ENCODE measurements around the gene CIAO2B.
A peak's percentile ranks its signal among the peaks of the same experiment; 100 is the strongest.
"Not testable (repeated sequence)": the region's sequence is repeated elsewhere in the genome, so short reads cannot be mapped to it uniquely, and the experiment has no call there.

The CIAO2B gene
- 18.4 to 22.6 reads per million in 2 donors for total RNA-seq

GRCh38 chr16:66934138-66934838 lies at the start of gene CIAO2B:
Gene CIAO2B, minus strand, starts transcription at chr16:66934402. Its CDS starts 38 bp downstream, at chr16:66934364.
- peak; percentile 80 to 92 (median 85) for DNase-seq

- no peak for DNase-seq
Observed at GRCh38 chr16:66983033-66983432, 48.8 kb upstream of the CIAO2B start.

DNA sequence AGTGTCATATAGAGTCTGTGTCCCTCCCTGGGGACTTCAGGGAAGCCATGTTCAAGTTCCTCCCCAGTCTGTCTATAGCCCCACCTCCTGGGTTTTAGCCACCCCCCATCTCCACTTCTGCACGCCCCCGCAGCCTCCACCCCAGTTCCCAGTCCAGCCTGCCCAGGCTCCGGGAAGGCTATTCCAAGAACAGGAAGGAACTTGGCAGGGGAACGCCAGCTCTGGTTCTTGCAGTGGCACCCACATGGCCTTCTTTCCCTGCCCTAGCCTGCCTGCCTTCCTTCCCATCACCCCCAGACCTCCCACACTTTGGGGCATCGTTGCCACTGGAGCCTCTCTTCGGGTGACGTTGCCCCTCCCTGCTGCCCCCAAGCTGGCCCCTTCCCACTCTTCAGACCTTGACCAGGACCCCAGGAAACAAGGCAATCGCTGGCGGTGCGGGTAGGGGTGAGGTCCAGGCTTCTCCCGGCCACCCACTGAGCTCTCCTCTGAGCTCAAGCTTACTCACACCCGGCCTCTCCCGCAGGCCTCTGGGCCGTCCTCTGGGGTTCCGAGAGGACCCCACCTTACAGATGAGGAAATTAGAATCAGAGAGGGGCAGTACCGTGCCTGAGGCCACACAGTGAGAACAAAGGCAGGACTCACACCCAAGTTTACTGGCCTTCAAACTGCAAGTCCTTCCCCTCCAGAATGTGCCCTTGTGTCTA lies 45.0 kb upstream of the CIAO2B start:
- DNase-seq = no peak

DNA sequence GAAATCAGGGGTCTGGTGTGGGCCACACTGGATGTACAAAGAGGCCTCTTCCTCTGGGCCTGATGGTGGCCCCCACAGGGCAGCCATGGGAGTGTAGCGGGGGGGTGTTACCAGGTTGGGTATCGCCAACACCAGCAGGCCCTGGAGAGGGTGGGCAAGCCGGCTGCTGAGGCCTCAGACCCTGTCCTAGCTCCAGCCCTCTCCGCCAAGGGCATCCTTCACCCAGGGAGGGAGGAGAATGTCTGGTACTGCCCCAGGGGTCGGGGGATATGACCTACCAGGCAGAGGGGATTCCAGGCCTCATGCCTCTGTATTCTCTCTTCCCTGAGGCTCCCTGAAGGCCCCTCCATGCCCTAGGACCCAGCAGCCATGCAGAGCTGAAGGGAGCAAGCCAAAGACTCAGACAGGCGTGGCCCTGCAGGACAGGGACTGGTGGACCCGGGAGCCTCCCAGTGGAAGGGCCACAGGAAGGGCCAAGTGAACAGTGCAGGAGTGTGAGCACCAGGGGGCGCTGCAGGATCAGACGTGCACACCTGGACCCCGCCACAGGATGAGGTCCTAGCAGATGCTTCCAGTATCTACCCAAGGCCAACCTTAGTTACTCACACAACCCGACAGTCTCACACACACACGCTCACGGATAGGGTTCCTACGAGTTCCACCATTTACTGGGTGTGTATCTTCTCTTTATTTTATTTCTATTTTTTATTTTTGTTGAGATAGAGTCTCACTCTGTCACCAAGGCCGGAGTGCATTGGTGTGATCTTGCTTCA lies 43.3 kb upstream of the CIAO2B start:
- DNase-seq = peak; percentile 69 to 88 (median 82)

DNA sequence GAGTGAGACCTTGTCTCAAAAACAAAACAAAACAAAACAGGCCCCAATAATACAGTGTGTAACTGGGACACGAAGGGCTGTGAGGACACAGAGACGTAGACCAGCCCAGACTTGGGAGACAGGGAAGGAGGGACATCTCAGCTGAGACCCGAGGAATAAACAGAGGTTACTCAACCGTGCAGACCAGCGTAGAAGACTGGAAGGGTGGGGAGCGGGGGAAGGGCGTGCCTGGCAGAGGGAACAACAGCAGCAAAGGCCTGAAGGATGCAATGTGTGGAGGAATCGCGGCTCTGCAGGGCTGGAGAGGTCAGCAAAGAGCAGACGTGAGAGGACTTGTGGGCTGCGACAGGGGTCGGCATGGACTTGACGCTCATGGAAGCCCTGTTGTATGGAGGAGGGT lies 42.5 kb upstream of the CIAO2B start:
- DNase-seq = no peak

GRCh38 chr16:66975302-66975893 lies 41.2 kb upstream of the CIAO2B start:
- no peak for DNase-seq

DNA sequence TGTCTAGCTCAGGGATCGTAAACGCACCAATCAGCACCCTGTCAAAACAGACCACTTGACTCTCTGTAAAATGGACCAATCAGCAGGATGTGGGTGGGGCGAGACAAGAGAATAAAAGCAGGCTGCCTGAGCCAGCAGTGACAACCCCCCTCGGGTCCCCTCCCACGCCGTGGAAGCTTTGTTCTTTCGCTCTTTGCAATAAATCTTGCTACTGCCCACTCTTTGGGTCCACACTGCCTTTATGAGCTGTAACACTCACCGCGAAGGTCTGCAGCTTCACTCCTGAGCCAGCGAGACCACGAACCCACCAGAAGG lies 40.7 kb upstream of the CIAO2B start:
- peak in 4 of 5 experiments; percentile 15 to 73 (median 25) for DNase-seq

DNA sequence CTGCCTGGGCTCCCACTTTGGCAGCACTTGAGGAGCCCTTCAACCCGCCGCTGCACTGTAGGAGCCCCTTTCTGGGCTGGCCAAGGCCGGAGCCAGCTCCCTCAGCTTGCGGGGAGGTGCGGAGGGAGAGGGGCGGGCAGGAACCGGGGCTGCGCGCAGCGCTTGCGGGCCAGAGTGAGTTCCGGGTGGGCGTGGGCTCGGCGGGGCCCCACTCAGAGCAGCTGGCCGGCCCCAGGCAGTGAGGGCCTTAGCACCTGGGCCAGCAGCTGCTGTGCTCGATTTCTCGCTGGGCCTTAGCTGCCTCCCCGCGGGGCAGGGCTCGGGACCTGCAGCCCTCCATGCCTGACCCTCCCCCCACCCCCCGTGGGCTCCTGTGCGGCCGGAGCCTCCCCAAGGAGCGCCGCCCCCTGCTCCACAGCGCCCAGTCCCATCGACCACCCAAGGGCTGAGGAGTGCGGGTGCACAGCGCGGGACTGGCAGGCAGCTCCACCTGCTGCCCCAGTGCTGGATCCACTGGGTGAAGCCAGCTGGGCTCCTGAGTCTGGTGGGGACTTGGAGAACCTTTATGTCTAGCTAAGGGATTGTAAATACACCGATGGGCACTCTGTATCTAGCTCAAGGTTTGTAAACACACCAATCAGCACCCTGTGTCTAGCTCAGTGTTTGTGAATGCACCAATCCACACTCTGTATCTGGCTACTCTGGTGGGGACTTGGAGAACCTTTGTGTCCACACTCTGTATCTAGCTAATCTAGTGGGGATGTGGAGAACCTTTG lies 40.1 kb upstream of the CIAO2B start:
- DNase-seq = not testable (repeated sequence)

GRCh38 chr16:66973716-66974115 lies 39.5 kb upstream of the CIAO2B start:
- no peak for DNase-seq

GRCh38 chr16:66972983-66973382 lies 38.8 kb upstream of the CIAO2B start:
- DNase-seq = no peak

GRCh38 chr16:66970775-66971720 lies 36.8 kb upstream of the CIAO2B start:
- no peak for DNase-seq

GRCh38 chr16:66968847-66969246 lies 34.6 kb upstream of the CIAO2B start:
- DNase-seq = no peak

- no peak for DNase-seq
Observed at GRCh38 chr16:66964049-66964448, 29.8 kb upstream of the CIAO2B start.

GRCh38 chr16:66961914-66962313 lies 27.7 kb upstream of the CIAO2B start:
- DNase-seq = peak in 1 of 5 experiments; percentile 22

DNA sequence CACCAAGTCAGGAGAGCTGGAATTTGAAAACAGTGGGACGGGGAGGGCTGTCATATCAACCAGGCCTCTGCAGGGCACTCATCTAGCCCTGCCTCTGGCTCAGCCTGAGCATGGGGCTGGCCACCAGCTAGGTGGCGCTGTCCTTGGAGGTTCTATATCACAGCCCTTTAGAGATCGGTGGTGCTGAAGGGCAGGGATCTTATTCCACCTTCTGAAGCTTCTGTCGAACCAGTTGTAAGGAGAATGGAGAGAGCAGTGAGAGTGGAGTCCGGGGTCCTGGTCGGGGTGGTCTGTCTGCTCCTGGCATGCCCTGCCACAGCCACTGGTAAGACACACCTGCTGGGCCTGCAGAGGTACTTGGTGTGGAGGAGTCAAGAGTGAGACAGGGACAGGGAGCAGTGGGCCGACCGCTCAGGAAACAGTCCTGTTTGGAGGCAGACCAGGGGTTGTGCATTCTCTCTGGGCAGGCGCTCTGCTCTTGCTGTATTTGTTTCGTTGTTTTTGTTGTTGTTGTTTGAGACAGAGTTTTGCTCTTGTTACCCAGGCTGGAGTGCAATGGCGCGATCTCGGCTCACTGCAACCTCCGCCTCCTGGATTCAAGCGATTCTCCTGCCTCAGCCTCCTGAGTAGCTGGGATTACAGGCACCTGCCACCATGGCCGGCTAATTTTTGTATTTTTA lies 27.0 kb upstream of the CIAO2B start, which contains the start of gene CES3:
CES3 (plus strand) TSS at position 202 of the 680 bp plus-strand sequence; CDS start at position 244, 42 bp downstream.
- peak in 3 of 5 experiments; percentile 43 to 88 (median 58) for DNase-seq

DNA sequence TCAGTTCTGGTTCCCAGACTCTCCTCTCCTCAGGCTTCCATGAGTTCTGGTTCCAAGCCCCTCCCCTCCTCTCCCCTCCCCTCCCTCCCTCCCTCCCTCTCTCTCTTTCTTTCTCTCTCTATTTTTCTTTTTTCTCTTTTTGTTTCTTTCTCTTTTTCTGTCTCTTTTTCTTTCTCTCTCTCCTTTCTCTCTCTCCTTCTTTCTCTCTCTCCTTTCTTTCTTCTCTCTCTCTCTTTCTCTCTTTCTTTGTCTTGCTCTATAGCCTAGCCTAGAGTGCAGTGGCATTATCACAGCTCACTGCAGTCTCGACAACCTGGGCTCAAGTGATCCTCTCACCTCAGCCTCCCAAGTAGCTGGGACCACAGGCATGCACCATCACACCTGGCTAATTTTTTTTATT lies 26.1 kb upstream of the CIAO2B start:
- no peak for DNase-seq

- DNase-seq = no peak
Observed at GRCh38 chr16:66959704-66960161, 25.5 kb upstream of the CIAO2B start.

DNA sequence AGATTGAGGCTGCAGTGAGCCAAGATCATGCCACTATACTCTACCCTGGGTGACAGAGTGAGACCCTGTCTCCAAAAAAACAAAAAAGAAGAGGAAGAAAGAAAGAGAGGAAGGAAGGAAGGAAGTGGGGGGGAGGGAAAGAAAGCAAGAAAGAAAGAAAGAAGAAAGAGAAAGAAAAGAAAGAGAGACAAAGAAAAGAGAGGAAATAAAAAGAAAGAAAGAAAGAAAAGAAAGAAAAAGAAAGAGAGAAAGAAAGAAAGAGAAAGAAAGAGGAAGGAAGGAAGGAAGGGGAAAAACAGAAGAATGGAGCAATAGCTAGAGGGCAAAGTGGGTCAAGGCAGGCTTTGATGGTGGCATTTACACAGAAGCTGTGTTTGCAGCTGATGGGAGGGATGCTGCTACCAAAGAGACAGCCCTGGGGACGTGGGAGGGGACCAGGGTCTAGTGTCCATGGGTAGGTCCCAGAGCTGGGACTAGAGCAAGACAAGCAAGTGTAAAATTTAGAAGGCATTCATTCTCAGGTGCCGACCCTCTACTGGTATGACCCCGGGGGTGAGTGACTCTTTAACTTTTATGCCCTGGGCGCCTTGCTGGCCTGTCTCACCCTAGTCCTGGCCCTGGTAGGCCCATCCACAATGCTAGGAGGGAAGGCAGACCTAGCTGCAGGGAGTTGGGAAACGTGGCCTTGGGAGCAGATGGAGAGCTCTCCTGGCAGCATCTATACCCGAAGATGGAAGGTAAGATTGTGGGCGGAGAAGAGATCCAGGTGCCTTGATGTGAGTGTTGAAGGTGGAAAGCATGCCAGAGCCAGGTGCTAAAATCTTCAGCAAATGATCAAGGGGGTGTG lies 24.9 kb upstream of the CIAO2B start:
- no peak for DNase-seq

DNA sequence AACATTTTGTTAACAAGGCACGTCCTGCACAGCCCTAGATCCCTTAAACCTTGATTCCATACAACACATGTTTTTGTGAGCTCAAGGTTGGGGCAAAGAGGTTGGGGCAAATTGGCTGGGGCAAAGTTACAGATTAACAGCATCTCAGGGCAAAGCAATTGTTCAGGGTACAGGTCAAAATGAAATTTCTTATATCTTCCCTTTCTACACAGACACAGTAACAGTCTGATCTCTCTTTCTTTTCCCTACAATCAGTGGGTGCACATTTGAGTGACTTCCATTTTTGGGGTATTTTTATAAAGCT lies 21.9 kb upstream of the CIAO2B start:
- DNase-seq = not testable (repeated sequence)
